ENCODE results near the gene BBC3.

DNA sequence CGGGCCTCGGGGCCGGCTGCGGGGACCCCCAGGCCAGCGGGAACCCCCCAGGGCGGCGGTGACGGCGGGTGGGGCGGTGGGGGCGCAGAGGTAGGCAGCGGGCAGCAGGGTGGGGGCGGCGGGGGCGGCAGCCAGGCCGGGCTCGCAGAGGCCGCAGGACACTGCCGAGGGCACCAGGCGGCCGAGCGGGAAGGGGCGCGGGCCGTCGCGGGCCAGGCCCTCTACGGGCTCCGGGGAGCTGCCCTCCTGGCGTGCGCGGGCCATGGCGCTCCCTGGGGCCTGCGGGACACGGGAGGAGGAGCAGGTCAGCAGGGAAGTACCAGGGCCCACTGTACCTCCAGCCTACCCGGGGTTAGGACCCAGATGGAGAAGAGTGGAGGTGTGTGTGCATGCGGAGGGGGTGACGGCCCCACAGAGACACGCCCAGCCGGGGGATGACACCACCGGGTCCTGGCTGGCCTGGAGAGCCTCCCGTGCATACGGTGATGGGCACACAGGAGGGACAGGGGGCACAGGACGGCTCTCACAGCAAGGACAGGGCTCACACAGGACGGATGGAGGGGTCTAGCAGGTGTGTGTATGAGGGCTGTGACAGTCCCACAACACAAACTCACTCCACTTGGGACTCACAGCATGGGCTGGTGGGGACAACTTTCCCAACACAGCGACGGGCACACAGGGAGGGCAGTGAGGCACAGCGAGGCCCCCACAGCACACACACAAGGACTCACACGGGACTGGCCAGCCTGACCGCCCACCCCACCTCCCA lies 2.6 kb downstream of the BBC3 start:
- TF ChIP-seq POLR2A (IDR thresholded peaks at IDR 0.05; ENCODE audit: low read depth, low read length) = peak; percentile 46; the same call in 1 of the 2 replicates
- TF ChIP-seq POLR2AphosphoS5 (IDR thresholded peaks at IDR 0.05; ENCODE audit: low read depth, low read length) = peak; percentile 43; the same call in 1 of the 2 replicates
